Measurements from ENCODE around the gene AXIN1. TPM values are rescaled to one million over a fixed set of nuclear protein-coding genes. Genes with fewer than 3 reads are reported as not detected.

AXIN1 gene
- total RNA-seq, 1 experiment from 2014 or later, result 46.9 TPM

Other genes with a start within 250 kb of the AXIN1 start
- gene NPRL3, start 214.1 kb downstream of the AXIN1 start, total RNA-seq (2014; rRNA removed; shearing (Covaris generic); ENCODE audit: low replicate concordance), result 9.6 and 18.2 TPM in 2 replicates
- gene HBZ, start 200.1 kb downstream of the AXIN1 start, total RNA-seq (2014; rRNA removed; shearing (Covaris generic); ENCODE audit: low replicate concordance), result not detected in 2 replicates
- not detected in 2 replicates for gene HBM, start 186.7 kb downstream of the AXIN1 start, total RNA-seq (2014; rRNA removed; shearing (Covaris generic); ENCODE audit: low replicate concordance)
- gene HBA2, start 179.8 kb downstream of the AXIN1 start, total RNA-seq (2014; rRNA removed; shearing (Covaris generic); ENCODE audit: low replicate concordance), result not detected in 2 replicates
- gene HBA1, start 176.0 kb downstream of the AXIN1 start, total RNA-seq (2014; rRNA removed; shearing (Covaris generic); ENCODE audit: low replicate concordance), result not detected in 2 replicates
- not detected in 2 replicates for gene HBQ1, start 172.3 kb downstream of the AXIN1 start, total RNA-seq (2014; rRNA removed; shearing (Covaris generic); ENCODE audit: low replicate concordance)
- 45.1 and 58.4 TPM in 2 replicates for gene LUC7L, start 123.3 kb downstream of the AXIN1 start, total RNA-seq (2014; rRNA removed; shearing (Covaris generic); ENCODE audit: low replicate concordance)
- gene FAM234A, start 117.9 kb downstream of the AXIN1 start, total RNA-seq (2014; rRNA removed; shearing (Covaris generic); ENCODE audit: low replicate concordance), result 65.6 and 106 TPM in 2 replicates
- not detected in 2 replicates for gene RGS11, start 76.8 kb downstream of the AXIN1 start, total RNA-seq (2014; rRNA removed; shearing (Covaris generic); ENCODE audit: low replicate concordance)
- gene ARHGDIG, start 72.1 kb downstream of the AXIN1 start, total RNA-seq (2014; rRNA removed; shearing (Covaris generic); ENCODE audit: low replicate concordance), result 5.9 TPM in 1 of 2 replicates, not detected in the other
- gene PDIA2, start 69.6 kb downstream of the AXIN1 start, total RNA-seq (2014; rRNA removed; shearing (Covaris generic); ENCODE audit: low replicate concordance), result 3.1 TPM in 1 of 2 replicates, not detected in the other
- 172 and 192 TPM in 2 replicates for gene MRPL28, start 17.8 kb upstream of the AXIN1 start, total RNA-seq (2014; rRNA removed; shearing (Covaris generic); ENCODE audit: low replicate concordance)
- gene PGAP6, start 29.3 kb upstream of the AXIN1 start, total RNA-seq (2014; rRNA removed; shearing (Covaris generic); ENCODE audit: low replicate concordance), result 34.2 and 35.5 TPM in 2 replicates
- 188 and 350 TPM in 2 replicates for gene NME4, start 44.5 kb upstream of the AXIN1 start, total RNA-seq (2014; rRNA removed; shearing (Covaris generic); ENCODE audit: low replicate concordance)
- 31.6 and 37.1 TPM in 2 replicates for gene DECR2, start 49.2 kb upstream of the AXIN1 start, total RNA-seq (2014; rRNA removed; shearing (Covaris generic); ENCODE audit: low replicate concordance)
- gene RAB11FIP3, start 72.9 kb upstream of the AXIN1 start, total RNA-seq (2014; rRNA removed; shearing (Covaris generic); ENCODE audit: low replicate concordance), result 33.1 and 42.8 TPM in 2 replicates
- 42.2 and 55.9 TPM in 2 replicates for gene CAPN15, start 175.0 kb upstream of the AXIN1 start, total RNA-seq (2014; rRNA removed; shearing (Covaris generic); ENCODE audit: low replicate concordance)
- not detected in 2 replicates for gene PRR35, start 207.7 kb upstream of the AXIN1 start, total RNA-seq (2014; rRNA removed; shearing (Covaris generic); ENCODE audit: low replicate concordance)
- gene NHLRC4, start 214.3 kb upstream of the AXIN1 start, total RNA-seq (2014; rRNA removed; shearing (Covaris generic); ENCODE audit: low replicate concordance), result not detected in 2 replicates
- 13.1 and 31.7 TPM in 2 replicates for gene PIGQ, start 217.2 kb upstream of the AXIN1 start, total RNA-seq (2014; rRNA removed; shearing (Covaris generic); ENCODE audit: low replicate concordance)
- gene RAB40C, start 237.3 kb upstream of the AXIN1 start, total RNA-seq (2014; rRNA removed; shearing (Covaris generic); ENCODE audit: low replicate concordance), result 12.4 and 20.8 TPM in 2 replicates